Mucosa of gallbladder (tissue), 1 donor: ENCODE measurements around the gene HSD17B11. TPM values are rescaled to one million over a fixed set of nuclear protein-coding genes. Genes with fewer than 3 reads are reported as not detected.
"Not testable (repeated sequence)": the region's sequence is repeated elsewhere in the genome, so short reads cannot be mapped to it uniquely, and the experiment has no call there.

Experiments
- DNase-seq: peaks from one replicate; pipeline ENCODE4 v3.0.0-alpha.2; 2020; ENCODE audit warnings: low spot score
- total RNA-seq: library from RNA; stranded (reverse); gene quantifications from one replicate; pipeline ENCODE4 v1.2.1, GENCODE V29; 2021
- donor health status: DM: no; HTN: no; CAD: no.

The HSD17B11 gene, protein sequence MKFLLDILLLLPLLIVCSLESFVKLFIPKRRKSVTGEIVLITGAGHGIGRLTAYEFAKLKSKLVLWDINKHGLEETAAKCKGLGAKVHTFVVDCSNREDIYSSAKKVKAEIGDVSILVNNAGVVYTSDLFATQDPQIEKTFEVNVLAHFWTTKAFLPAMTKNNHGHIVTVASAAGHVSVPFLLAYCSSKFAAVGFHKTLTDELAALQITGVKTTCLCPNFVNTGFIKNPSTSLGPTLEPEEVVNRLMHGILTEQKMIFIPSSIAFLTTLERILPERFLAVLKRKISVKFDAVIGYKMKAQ
- 264 TPM for total RNA-seq

GRCh38 chr4:87390891-87391575 lies at the start of gene HSD17B11:
TSS of gene HSD17B11 (minus strand) at chr4:87391188. CDS start at chr4:87391070, 118 bp downstream.
- DNase-seq, result peak; percentile 95

- no peak for DNase-seq
Measured at GRCh38 chr4:87433342-87433741, 42.4 kb upstream of the HSD17B11 start.

- DNase-seq, result no peak
Measured at GRCh38 chr4:87430038-87430437, 39.0 kb upstream of the HSD17B11 start.

GRCh38 chr4:87428979-87429378 lies 38.0 kb upstream of the HSD17B11 start:
- DNase-seq, result no peak

DNA sequence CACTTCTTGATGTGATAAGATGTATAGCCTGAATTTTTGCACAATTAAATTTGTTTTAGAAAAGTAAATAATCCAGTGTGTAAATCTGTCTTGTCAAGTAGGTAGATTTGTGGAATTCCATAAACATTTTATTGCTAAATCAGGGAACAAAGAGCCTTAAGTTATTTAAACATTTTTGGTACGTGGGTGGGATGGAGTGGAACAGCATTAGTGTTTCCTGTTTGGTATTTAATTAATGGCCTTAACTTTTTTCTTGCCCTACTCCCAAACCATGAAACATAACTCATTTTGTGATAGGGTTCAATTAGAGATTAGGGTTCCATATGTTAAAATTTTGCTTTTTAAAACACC lies 36.5 kb upstream of the HSD17B11 start:
- DNase-seq, result no peak

- DNase-seq, result no peak
Measured at GRCh38 chr4:87426865-87427517, 36.0 kb upstream of the HSD17B11 start.

DNA sequence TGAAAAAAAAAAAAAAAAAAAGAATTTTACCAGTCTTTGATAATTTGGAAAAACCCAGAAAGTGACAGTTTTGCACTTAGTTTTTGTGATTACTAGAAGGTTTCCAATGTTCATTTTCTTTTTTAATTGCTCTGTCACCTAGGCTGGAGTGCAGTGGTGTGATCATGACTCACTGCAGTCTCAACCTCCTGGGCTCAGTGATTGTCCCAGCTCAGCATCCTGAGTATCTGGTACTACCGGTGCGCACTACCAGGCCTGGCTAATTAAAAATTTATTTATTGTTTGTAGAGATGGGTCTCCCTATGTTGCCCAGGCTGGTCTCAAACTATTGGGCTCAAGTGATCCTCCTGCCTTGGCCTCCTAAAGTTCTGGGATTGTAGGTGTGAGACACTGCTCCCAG lies 34.7 kb upstream of the HSD17B11 start:
- no peak for DNase-seq

- DNase-seq, result not testable (repeated sequence)
Measured at GRCh38 chr4:87424099-87424543, 33.1 kb upstream of the HSD17B11 start.

DNA sequence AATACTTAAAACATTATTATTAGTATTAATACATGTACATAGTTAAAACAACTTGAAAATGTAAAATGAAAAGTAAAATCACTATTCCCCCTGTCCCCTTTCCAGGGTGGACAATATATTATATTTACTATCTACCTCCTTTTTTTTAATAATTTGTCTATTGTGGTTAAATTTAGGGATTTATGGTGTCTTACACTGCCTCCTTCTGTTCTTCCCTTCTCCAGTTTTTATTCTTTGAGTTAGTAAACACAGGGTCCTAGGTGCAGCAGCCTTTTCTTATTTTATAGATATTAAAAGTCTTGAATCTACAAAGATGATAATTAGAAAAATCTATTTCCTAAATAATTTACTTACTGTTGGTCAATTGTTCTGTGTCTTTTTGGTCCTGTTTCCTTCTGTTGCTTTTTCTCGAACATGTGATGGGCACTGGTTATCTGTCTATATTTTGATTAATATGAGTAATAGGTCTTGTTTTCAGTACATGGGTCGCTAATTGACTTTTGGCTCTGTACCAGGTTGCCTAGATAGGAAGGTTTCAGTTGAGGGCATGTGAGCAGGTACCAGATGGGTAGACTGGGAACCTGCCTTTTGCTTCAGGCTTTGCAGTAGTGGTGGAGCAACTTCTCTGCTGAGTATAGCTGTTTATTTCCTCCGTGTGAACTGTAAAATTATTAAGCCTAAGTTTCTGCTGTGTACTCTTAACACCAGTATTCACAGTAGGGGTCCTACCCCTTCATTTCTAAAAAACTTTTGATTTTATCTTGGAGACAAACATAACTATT lies 32.5 kb upstream of the HSD17B11 start:
- no peak for DNase-seq

DNA sequence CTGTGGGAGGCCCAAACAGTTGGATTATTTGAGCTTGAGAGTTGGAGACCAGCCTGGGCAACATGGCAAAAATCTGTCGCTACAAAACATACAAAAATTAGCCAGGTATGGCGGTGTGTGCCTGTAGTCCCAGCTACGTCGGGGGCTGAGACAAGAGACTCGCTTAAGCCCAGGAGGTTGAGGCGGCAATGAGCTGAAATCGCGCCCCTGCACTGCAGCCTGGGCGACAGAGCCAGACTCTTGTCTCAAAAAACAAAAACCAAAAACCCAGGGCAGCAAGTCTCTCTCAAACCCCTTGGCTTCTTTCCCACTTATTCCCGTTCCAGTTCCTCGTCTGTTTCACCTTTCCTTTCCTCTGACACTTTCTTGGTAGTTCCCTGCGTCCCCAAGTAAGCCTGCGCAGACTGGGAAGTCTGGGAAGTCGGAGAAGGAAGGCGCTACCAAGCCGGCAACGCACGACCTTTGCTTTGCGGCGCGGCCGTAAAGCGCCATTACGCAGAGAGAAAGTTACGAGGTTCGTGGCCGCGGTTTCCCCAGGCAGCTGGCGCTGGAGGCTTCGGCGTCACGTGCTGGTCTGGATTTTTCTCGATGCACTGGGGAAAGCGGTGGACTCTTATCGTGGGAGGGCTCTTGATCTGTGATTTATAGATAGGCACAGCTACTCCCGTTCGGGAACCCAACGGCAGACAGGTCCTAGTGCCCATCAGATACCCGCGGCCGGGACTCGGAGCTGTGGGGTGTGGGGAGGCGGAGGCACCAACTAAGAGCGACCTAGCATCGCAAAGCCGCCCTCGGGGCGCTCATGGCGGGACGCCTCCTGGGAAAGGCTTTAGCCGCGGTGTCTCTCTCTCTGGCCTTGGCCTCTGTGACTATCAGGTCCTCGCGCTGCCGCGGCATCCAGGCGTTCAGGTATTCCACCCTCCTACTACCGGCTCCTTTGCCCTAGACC lies 31.4 kb upstream of the HSD17B11 start, which contains the start of gene NUDT9:
NUDT9 (plus strand) TSS at position 470 of the 949 bp plus-strand sequence; CDS start at position 803, 333 bp downstream.
- peak; percentile 97 for DNase-seq

- no peak for DNase-seq
Measured at GRCh38 chr4:87420276-87420830, 29.4 kb upstream of the HSD17B11 start.

- no peak for DNase-seq
Measured at GRCh38 chr4:87419578-87420249, 28.7 kb upstream of the HSD17B11 start.

DNA sequence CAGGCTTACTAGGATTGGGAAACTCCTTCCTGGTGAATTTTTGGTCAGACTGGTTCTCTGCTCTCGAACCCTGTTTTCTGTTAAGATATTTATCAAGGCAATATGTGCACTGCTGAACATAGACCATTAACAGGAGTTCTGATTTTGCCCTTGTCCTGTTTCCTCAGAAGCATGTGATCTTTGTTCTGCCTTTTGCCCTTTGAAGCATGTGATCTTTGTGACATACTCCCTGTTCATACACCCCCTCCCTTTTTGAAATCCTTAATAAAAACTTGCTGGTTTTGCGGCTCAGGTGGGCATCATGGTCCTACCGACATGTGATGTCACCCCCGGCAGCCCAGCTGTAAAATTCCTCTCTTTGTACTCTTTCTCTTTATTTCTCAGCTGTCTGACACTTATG lies 27.4 kb upstream of the HSD17B11 start:
- DNase-seq, result not testable (repeated sequence)

DNA sequence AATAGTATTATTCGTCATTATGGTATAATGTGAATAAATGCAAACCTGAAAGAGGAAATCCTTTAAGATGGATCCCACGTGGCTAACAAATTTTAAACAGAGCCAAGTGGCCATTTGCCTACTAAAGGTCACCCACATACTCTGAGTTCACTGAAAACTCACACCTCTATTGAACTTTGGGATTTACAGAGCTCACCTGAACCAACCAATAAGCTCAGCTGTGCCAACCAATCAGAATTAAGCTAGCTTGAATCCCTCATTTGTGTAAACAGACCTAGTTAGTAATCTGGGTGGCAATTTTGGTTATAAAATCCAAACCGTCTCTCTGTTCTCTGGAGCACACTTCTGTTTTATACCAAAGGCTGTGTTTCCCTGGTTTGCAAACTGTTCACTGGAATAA lies 26.0 kb upstream of the HSD17B11 start:
- peak; percentile 53 for DNase-seq

GRCh38 chr4:87414816-87415215 lies 23.8 kb upstream of the HSD17B11 start:
- DNase-seq, result no peak

GRCh38 chr4:87410679-87411078 lies 19.7 kb upstream of the HSD17B11 start:
- DNase-seq, result no peak

DNA sequence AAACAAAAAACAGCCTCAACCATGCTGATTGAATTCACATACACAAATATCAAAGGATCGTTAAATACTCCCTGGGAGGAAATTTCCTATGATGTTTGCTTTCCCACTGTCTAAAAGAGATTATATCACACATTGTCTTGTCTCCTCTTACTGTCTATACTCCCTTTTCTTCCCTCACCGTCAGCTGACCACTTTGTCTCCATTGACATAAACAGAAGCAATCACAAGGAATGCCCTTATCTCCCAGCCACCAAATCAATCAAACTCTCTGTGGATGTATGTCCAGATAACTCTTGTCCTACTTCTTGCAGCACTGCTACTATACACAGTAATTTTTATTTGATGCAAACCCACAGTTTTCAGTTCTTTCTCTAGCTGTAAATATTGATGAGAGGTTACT lies 19.2 kb upstream of the HSD17B11 start:
- DNase-seq, result peak; percentile 72

DNA sequence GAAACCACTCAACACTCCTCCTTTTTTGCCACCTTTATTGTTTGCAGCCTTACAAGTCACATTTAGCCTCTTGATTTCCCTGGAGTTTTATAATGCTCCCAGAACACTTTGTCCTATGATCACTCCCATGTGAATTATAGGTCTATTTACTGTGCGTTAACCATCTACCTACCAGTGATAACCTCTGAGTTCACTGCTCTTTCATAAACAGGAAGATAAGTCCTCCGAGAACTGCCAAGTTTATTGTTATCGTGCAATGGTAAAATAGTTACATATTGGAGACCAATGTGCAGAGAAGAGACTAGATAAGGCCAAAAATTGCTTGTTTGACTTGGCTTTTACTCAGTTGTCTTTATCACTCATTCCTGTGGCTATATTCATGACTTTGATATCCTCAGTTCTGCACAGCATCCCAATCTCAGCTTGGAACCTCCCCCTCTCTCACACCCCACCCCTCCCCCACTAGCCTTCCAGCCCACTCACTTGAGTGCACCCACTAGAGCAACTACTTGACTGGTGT lies 18.5 kb upstream of the HSD17B11 start:
- DNase-seq, result peak; percentile 56

DNA sequence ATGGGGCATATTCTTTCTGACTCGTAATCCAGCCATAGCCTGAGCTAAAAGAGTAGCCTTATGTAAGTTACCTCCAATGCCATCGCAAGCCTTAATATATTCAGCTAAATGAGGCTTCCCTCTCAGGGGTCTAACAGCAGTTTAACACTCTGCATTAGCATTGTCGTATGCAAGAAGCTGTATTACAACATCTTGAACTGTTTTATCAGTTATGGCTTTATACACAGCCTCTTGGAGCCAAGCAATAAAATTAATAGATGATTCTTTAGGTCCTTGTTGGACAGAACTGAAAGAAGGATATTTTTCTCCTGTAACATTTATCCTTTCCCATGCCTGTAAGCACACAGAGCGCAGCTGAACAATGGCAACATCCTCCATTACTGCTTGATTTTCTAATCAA lies 15.9 kb upstream of the HSD17B11 start:
- not testable (repeated sequence) for DNase-seq

- no peak for DNase-seq
Measured at GRCh38 chr4:87406462-87406861, 15.5 kb upstream of the HSD17B11 start.
